Muscle layer of colon (tissue), 2 donors: ENCODE results near the gene ANKS6.

Source experiments
- H3K27ac ChIP-seq: one replicate; pipeline ENCODE4 v1.7.0; 2013; ENCODE audit warnings: low read depth, mild to moderate bottlenecking, low read length, moderate library complexity
- H3K27me3 ChIP-seq, 2 donors: one replicate each; pipeline ENCODE4 v1.7.0; 2013; ENCODE audit warnings: low read length in 2 of 2, mild to moderate bottlenecking in 2 of 2; ENCODE audit not compliant: insufficient read depth in 2 of 2, control insufficient read depth in 1 of 2
- H3K36me3 ChIP-seq: one replicate; pipeline ENCODE4 v1.7.0; 2013; ENCODE audit warnings: mild to moderate bottlenecking, low read length; ENCODE audit not compliant: insufficient read depth
- H3K4me1 ChIP-seq: one replicate; pipeline ENCODE4 v1.7.0; 2013; ENCODE audit warnings: mild to moderate bottlenecking, low read length; ENCODE audit not compliant: insufficient read depth
- H3K4me3 ChIP-seq, 2 donors: one replicate each; pipeline ENCODE4 v1.7.0; 2013; ENCODE audit warnings: low read length in 2 of 2, low read depth in 1 of 2, mild to moderate bottlenecking in 1 of 2, moderate library complexity in 1 of 2
- H3K9ac ChIP-seq: one replicate; pipeline ENCODE4 v1.7.0; 2013; ENCODE audit warnings: low read length
- H3K9me3 ChIP-seq: one replicate; pipeline ENCODE4 v1.7.0; 2013; ENCODE audit warnings: mild to moderate bottlenecking, low read length
- donor health status: abdominal sarcoma.
- donor health status: Adenocarcinoma of cecum.

ANKS6 gene

DNA sequence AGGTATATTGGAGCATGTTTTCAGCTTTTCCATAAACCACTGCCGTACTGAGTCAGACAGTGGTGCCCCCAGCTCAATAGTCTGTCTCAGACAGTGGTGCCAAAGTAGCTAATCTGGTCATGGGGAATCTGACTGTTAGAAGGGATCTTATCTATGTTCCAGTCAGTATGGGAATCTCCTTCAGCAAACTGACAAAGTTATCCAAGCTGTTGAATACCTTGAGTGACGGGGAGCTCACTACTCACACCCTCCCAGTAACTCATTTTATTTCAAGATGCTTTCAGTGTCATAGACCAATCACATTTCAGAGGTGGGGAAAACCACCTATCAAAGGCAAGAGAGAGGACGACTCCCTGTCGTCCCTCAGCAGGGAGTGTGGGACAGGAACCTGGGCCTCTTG lies 18.7 kb downstream of the ANKS6 start:
- H3K36me3 ChIP-seq: peaks cover 49% of the 10 kb centered on the region
- H3K9ac ChIP-seq: no peak overlapping the region
- no peak overlapping the region for H3K27ac ChIP-seq
- no peaks in the 10 kb centered on the region for H3K4me1 ChIP-seq
- no peaks in the 10 kb centered on the region for H3K27me3 ChIP-seq
- H3K9me3 ChIP-seq: no peaks in the 10 kb centered on the region
- H3K4me3 ChIP-seq: no peak overlapping the region

- H3K27ac ChIP-seq: no peak overlapping the region
- H3K4me1 ChIP-seq: no peaks in the 10 kb centered on the region
- no peak overlapping the region for H3K9ac ChIP-seq
- peaks cover 56% of the 10 kb centered on the region for H3K36me3 ChIP-seq
- no peaks in the 10 kb centered on the region for H3K27me3 ChIP-seq
- no peaks in the 10 kb centered on the region for H3K9me3 ChIP-seq
- no peak overlapping the region for H3K4me3 ChIP-seq
These were observed 20.4 kb downstream of the ANKS6 start for GRCh38 chr9:98775831-98776441.

- no peaks in the 10 kb centered on the region for H3K4me1 ChIP-seq
- peaks cover 68% of the 10 kb centered on the region for H3K36me3 ChIP-seq
These were observed 21.6 kb downstream of the ANKS6 start for GRCh38 chr9:98774746-98775145.

DNA sequence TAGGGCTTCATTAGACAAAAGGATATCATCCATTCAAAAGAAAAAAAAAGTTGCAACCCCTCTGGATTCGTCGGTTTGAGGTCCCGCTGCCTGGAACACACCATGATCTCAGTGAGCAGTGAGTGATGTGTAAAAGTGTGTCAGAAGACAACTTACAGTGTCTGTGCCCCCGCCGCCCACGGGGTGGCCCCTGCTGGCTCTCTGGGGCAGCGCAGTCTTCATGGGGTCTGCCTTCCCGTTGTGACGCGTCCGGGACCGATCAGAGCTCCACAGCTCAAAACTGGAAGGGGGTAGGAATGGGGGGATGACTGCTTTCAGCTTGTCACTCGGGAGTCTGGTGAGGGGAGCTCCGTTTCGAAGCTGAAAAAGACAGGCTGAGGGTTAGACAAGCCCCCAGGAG lies 22.6 kb downstream of the ANKS6 start:
- H3K27ac ChIP-seq: no peak overlapping the region
- H3K36me3 ChIP-seq: peaks cover 73% of the 10 kb centered on the region
- H3K9me3 ChIP-seq: no peaks in the 10 kb centered on the region

More at GRCh38 chr9:98774746-98775145, 21.6 kb downstream of the ANKS6 start:
- Histone ChIP-seq H3K9me3 (no peaks in the 10 kb centered on the region), H3K27ac (no peak overlapping the region), H3K27me3 (no peaks in the 10 kb centered on the region), H3K4me3 (no peak overlapping the region), H3K9ac (no peak overlapping the region)

GRCh38 chr9:98772364-98773155 lies 23.8 kb downstream of the ANKS6 start:
- H3K36me3 ChIP-seq: peaks cover 72% of the 10 kb centered on the region
- H3K9ac ChIP-seq: no peak overlapping the region
- H3K9me3 ChIP-seq: no peaks in the 10 kb centered on the region
- no peaks in the 10 kb centered on the region for H3K4me1 ChIP-seq
- H3K27ac ChIP-seq: no peak overlapping the region
- H3K27me3 ChIP-seq: no peaks in the 10 kb centered on the region
- no peak overlapping the region for H3K4me3 ChIP-seq

More for the DNA sequence above, 22.6 kb downstream of the ANKS6 start:
- Histone ChIP-seq H3K27me3 (no peaks in the 10 kb centered on the region), H3K4me1 (no peaks in the 10 kb centered on the region), H3K4me3 (no peak overlapping the region), H3K9ac (no peak overlapping the region)

GRCh38 chr9:98771209-98771874 lies 25.0 kb downstream of the ANKS6 start:
- Histone ChIP-seq H3K27me3 (no peaks in the 10 kb centered on the region), H3K9me3 (no peaks in the 10 kb centered on the region), H3K36me3 (peaks cover 72% of the 10 kb centered on the region), H3K27ac (no peak overlapping the region), H3K9ac (no peak overlapping the region), H3K4me3 (no peak overlapping the region), H3K4me1 (no peaks in the 10 kb centered on the region)

- peaks cover 72% of the 10 kb centered on the region for H3K36me3 ChIP-seq
These were observed 25.6 kb downstream of the ANKS6 start for GRCh38 chr9:98770717-98771116.

DNA sequence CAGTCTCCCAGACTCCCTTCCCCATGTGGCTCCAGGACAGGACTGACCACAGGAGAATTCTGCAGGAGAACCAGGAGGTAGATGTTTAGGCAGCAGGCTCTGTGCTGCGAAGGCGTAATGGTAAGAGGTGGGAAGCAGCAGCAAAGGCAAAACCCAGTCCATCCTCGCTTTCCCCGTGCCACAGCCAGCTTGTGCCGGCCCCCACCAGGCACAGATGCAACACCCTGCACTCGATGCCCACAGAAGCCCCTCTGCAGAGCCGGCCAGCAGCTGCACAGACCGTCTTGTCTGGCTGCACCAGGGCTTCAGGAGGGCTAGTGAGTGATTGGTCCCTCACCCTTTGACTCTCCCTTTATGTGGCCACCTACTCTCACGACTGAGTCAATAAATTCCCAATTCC lies 28.0 kb downstream of the ANKS6 start:
- no peak overlapping the region for H3K27ac ChIP-seq
- H3K4me3 ChIP-seq: no peak overlapping the region
- peaks cover 4% of the 10 kb centered on the region for H3K9me3 ChIP-seq
- no peaks in the 10 kb centered on the region for H3K27me3 ChIP-seq
- no peaks in the 10 kb centered on the region for H3K4me1 ChIP-seq
- no peak overlapping the region for H3K9ac ChIP-seq
- H3K36me3 ChIP-seq: peaks cover 73% of the 10 kb centered on the region

More at GRCh38 chr9:98770717-98771116, 25.6 kb downstream of the ANKS6 start:
- H3K27ac ChIP-seq: no peak overlapping the region
- no peak overlapping the region for H3K9ac ChIP-seq
- no peaks in the 10 kb centered on the region for H3K9me3 ChIP-seq
- no peaks in the 10 kb centered on the region for H3K4me1 ChIP-seq
- no peak overlapping the region for H3K4me3 ChIP-seq
- H3K27me3 ChIP-seq: no peaks in the 10 kb centered on the region

DNA sequence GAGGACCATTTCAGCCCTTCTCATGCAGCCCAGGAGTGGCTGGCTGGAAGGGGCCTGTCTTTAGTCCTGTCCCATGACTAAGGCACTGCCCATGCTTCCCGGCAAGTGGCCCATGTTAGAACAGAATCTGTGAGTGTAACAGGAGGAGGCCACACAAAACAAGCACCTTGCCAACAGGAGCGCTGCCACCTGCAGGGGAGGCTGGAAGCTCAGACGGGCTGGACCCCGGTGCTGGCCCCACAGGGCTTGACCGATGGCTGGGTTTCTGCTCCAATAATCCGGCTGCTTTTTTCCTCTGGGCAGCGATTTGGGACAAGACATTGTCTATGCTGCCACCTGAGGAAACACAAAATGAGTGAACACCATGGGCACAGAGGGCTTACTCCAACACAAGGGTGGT lies 28.4 kb downstream of the ANKS6 start:
- no peak overlapping the region for H3K9ac ChIP-seq
- no peak overlapping the region for H3K27ac ChIP-seq
- peaks cover 4% of the 10 kb centered on the region for H3K9me3 ChIP-seq
- no peaks in the 10 kb centered on the region for H3K4me1 ChIP-seq
- no peak overlapping the region for H3K4me3 ChIP-seq
- peaks cover 69% of the 10 kb centered on the region for H3K36me3 ChIP-seq
- no peaks in the 10 kb centered on the region for H3K27me3 ChIP-seq

DNA sequence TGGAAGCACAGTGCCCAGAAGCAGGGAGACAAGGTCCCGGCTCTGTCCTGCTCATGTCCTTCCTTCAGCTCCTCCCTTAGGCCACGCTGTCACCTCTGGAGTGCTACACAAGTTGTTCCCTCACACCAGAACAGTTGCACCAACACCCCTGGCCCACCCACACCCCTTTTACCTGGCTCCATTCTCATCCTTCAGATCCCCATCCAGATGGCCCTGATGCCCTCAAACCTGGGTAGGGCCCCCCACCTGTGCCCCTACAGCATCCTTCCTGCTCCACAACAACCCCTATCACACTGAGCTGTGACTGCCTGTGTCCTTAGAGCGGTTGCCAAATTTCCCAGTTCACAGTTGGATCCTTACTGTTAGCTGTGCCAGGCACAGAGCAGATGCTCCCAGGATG lies 29.2 kb downstream of the ANKS6 start:
- peaks cover 62% of the 10 kb centered on the region for H3K36me3 ChIP-seq
- no peaks in the 10 kb centered on the region for H3K4me1 ChIP-seq
- H3K9me3 ChIP-seq: peaks cover 4% of the 10 kb centered on the region
- H3K4me3 ChIP-seq: no peak overlapping the region
- H3K9ac ChIP-seq: no peak overlapping the region
- H3K27ac ChIP-seq: no peak overlapping the region
- H3K27me3 ChIP-seq: no peaks in the 10 kb centered on the region

DNA sequence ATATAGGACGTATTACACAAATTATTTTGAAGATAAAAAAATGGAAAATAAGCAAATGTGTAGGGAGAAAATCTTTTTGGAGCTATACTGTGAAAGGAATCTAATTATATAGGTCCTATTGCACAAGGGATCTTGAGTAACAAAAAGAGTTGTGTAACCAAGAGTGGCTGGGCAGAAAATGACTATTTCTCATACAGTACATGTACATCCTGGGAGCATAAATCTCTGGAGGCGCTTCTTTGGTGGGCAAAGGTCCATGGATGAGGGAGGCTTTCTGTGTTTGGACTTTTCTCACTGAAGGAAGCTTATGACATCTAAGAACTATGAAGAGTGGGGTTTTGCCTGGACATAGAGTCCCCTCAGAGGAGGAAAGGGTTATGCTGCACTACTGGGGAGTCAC lies 29.8 kb downstream of the ANKS6 start:
- Histone ChIP-seq H3K9me3 (peaks cover 4% of the 10 kb centered on the region), H3K27me3 (no peaks in the 10 kb centered on the region), H3K4me1 (no peaks in the 10 kb centered on the region), H3K27ac (no peak overlapping the region), H3K9ac (no peak overlapping the region), H3K36me3 (peaks cover 56% of the 10 kb centered on the region), H3K4me3 (no peak overlapping the region)
